ENCODE measurements around the gene COA1.

The COA1 gene

DNA sequence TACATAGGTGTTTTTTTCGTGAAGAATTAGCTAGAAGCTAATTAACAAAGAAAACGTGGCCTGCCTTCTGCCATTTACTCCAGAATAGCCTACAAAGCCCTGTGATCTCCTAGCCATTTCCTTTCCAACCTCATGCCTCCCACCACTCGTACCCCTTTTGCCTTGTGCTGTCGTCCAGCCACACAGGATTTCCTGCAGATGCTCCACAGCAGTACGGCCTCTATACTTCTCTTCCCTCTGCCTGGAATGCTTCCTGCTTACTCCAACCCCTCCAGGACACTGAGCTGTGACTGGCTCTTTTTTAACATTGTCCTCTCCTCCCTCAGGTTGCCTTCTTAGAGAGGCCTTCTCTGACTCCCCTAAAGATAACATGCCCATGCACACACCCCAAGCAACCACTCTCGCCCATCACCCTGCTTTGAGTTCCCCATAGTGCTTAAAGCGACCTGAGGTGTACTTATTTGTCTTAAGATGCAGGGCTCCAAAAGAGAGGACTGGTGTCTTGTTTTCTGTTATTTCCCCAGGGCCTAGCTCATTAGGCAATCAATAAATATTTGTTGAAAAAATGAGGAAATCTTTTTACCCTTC, 113.7 kb downstream of the COA1 start:
- no peak for TF ChIP-seq EZH2phosphoT487 (IDR thresholded peaks at IDR 0.05; ENCODE audit: low read depth)
- TF ChIP-seq, protein P1, sequence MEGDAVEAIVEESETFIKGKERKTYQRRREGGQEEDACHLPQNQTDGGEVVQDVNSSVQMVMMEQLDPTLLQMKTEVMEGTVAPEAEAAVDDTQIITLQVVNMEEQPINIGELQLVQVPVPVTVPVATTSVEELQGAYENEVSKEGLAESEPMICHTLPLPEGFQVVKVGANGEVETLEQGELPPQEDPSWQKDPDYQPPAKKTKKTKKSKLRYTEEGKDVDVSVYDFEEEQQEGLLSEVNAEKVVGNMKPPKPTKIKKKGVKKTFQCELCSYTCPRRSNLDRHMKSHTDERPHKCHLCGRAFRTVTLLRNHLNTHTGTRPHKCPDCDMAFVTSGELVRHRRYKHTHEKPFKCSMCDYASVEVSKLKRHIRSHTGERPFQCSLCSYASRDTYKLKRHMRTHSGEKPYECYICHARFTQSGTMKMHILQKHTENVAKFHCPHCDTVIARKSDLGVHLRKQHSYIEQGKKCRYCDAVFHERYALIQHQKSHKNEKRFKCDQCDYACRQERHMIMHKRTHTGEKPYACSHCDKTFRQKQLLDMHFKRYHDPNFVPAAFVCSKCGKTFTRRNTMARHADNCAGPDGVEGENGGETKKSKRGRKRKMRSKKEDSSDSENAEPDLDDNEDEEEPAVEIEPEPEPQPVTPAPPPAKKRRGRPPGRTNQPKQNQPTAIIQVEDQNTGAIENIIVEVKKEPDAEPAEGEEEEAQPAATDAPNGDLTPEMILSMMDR (IDR thresholded peaks at IDR 0.05; ENCODE audit: low read depth, low read length) = no peak
- no peaks in the 10 kb centered on the region for H3K27me3 ChIP-seq (ENCODE audit: low read depth, low read length)
- no peaks in the 10 kb centered on the region for H3K79me2 ChIP-seq (ENCODE audit: low read length)
- no peak overlapping the region for H3K4me3 ChIP-seq (ENCODE audit: low read length)
- H3K4me1 ChIP-seq (ENCODE audit: low read length) = peaks cover 15% of the 10 kb centered on the region
- peaks cover 12% of the 10 kb centered on the region; the same call in 1 of the 2 replicates for H4K20me1 ChIP-seq (ENCODE audit: insufficient read depth, low read length)
- H3K9ac ChIP-seq (ENCODE audit: low read length) = no peak overlapping the region
- H2AFZ ChIP-seq (ENCODE audit: low read depth, low read length) = no peak overlapping the region
- H3K9me3 ChIP-seq (ENCODE audit: insufficient read depth, low read length) = no peaks in the 10 kb centered on the region
- no peak overlapping the region for H3K27ac ChIP-seq (ENCODE audit: low read length)
- no peak overlapping the region for H3K4me2 ChIP-seq (ENCODE audit: low read length)
- peaks cover 2% of the 10 kb centered on the region for H3K36me3 ChIP-seq (replicated peaks; ENCODE audit: low read depth, low read length)

- Histone ChIP-seq H3K9me3 (ENCODE audit: insufficient read depth, low read length) (no peaks in the 10 kb centered on the region), H3K79me2 (ENCODE audit: low read length) (no peaks in the 10 kb centered on the region), H3K9ac (ENCODE audit: low read length) (no peak overlapping the region), H3K27me3 (ENCODE audit: low read depth, low read length) (no peaks in the 10 kb centered on the region), H3K4me1 (ENCODE audit: low read length) (peaks cover 15% of the 10 kb centered on the region), H3K4me2 (ENCODE audit: low read length) (peak overlapping the region; percentile 60), H3K4me3 (ENCODE audit: low read length) (peak overlapping the region; percentile 2; the same call in 1 of the 2 replicates), H4K20me1 (ENCODE audit: insufficient read depth, low read length) (peaks cover 20% of the 10 kb centered on the region; the same call in 1 of the 2 replicates), H3K27ac (ENCODE audit: low read length) (no peak overlapping the region; the same call in 1 of the 2 replicates), H3K36me3 (replicated peaks; ENCODE audit: low read depth, low read length) (peaks cover 2% of the 10 kb centered on the region), H2AFZ (ENCODE audit: low read depth, low read length) (no peak overlapping the region)
- TF ChIP-seq EZH2phosphoT487 (IDR thresholded peaks at IDR 0.05; ENCODE audit: low read depth) = no peak
- TF ChIP-seq, protein P1 (IDR thresholded peaks at IDR 0.05; ENCODE audit: low read depth, low read length) = no peak
These were observed 116.4 kb downstream of the COA1 start for GRCh38 chr7:43612599-43613589.

- TF ChIP-seq EZH2phosphoT487 (IDR thresholded peaks at IDR 0.05; ENCODE audit: low read depth) = no peak
- TF ChIP-seq, protein P1 (IDR thresholded peaks at IDR 0.05; ENCODE audit: low read depth, low read length) = no peak
- Histone ChIP-seq H3K9ac (ENCODE audit: low read length) (no peak overlapping the region), H3K79me2 (ENCODE audit: low read length) (no peaks in the 10 kb centered on the region)
These were observed 117.2 kb downstream of the COA1 start for GRCh38 chr7:43612128-43612527.

DNA sequence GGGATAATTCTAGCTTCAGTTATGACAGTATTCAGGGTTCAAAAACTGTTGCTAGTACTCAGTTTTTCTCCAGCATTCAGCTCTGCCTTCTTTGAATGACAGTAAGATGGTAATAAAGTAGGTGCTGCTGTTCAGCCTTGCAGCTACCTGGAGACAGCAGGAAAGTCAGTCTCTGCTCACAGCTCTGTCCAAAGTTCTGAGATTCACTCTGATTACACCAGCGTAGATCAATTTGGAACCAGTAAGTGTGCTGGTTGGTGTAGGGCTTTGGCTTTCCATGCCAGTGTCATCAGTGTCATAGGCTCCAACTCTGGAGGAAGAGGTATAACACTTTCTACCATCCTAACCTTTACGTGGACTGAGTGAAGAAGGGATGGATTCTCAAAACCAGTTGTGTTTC, 120.2 kb downstream of the COA1 start:
- Histone ChIP-seq H3K4me1 (ENCODE audit: low read length) (peaks cover 15% of the 10 kb centered on the region), H3K9me3 (ENCODE audit: insufficient read depth, low read length) (no peaks in the 10 kb centered on the region), H4K20me1 (ENCODE audit: insufficient read depth, low read length) (peaks cover 20% of the 10 kb centered on the region; the same call in 1 of the 2 replicates), H3K4me3 (ENCODE audit: low read length) (no peak overlapping the region), H2AFZ (ENCODE audit: low read depth, low read length) (no peak overlapping the region), H3K36me3 (replicated peaks; ENCODE audit: low read depth, low read length) (peaks cover 2% of the 10 kb centered on the region), H3K9ac (ENCODE audit: low read length) (no peak overlapping the region), H3K27me3 (ENCODE audit: low read depth, low read length) (no peaks in the 10 kb centered on the region), H3K27ac (ENCODE audit: low read length) (no peak overlapping the region), H3K79me2 (ENCODE audit: low read length) (no peaks in the 10 kb centered on the region), H3K4me2 (ENCODE audit: low read length) (no peak overlapping the region)
- TF ChIP-seq, protein P1 (IDR thresholded peaks at IDR 0.05; ENCODE audit: low read depth, low read length) = no peak
- TF ChIP-seq EZH2phosphoT487 (IDR thresholded peaks at IDR 0.05; ENCODE audit: low read depth) = no peak

More at GRCh38 chr7:43612128-43612527, 117.2 kb downstream of the COA1 start:
- Histone ChIP-seq H3K4me2 (ENCODE audit: low read length) (peak overlapping the region; percentile 60), H3K4me1 (ENCODE audit: low read length) (peaks cover 15% of the 10 kb centered on the region), H3K4me3 (ENCODE audit: low read length) (no peak overlapping the region), H2AFZ (ENCODE audit: low read depth, low read length) (no peak overlapping the region), H3K27ac (ENCODE audit: low read length) (no peak overlapping the region), H4K20me1 (ENCODE audit: insufficient read depth, low read length) (peaks cover 20% of the 10 kb centered on the region; the same call in 1 of the 2 replicates), H3K27me3 (ENCODE audit: low read depth, low read length) (no peaks in the 10 kb centered on the region), H3K36me3 (replicated peaks; ENCODE audit: low read depth, low read length) (peaks cover 2% of the 10 kb centered on the region), H3K9me3 (ENCODE audit: insufficient read depth, low read length) (no peaks in the 10 kb centered on the region)
